HG03571 (cell line): Measurements from ENCODE around the gene ANTXR1.
"Not testable (repeated sequence)": the region's sequence is repeated elsewhere in the genome, so short reads cannot be mapped to it uniquely, and the experiment has no call there.

Experiments used
- ATAC-seq: cut with Tn5 transposase; IDR thresholded peaks from one replicate; pipeline ENCODE4 v1.9.1; 2021; ENCODE audit not compliant: unreplicated experiment

Gene ANTXR1

DNA sequence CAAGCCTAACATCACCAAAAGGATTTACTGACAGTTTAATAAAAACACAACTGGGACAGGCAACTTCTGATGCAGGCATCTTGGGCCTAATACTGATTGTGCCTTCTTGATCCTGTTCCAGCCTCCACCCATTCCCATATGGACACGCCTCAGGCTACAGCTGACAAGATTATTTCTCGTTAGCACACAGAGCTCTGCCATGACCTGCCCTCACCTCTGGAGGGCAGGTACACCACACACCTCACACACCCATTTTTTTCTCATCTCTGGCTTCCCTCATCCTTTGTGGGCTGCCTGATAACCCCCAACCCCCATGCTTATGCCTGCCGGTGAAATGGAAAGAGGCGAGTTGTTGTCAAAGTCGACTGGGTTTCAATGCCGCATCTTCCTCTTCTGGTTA is 147.0 kb downstream of the ANTXR1 start:
- no peak for ATAC-seq

DNA sequence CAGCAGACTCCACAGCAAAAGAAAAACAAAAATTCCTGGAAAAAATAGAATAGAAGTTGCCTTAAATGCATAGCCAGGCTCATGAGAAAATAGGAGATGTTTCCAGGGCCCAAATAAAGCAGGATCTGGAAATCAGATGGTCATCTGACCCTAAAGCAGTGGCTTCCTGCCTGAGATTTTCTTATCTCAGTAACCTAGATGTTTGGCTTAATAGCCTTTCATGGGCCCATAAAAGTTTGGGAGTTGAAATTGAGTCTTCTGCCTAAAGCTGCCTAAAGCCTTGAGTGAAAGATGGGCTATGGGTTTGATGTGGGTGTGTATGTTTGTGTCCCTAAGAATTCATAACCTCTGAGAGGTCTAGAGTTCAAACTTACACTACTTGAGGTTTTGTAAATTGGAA is 149.1 kb downstream of the ANTXR1 start:
- ATAC-seq: no peak

- ATAC-seq: no peak
These were observed 150.1 kb downstream of the ANTXR1 start for GRCh38 chr2:69163109-69163508.

- ATAC-seq: no peak
These were observed 150.6 kb downstream of the ANTXR1 start for GRCh38 chr2:69163556-69163955.

- no peak for ATAC-seq
These were observed 151.2 kb downstream of the ANTXR1 start for GRCh38 chr2:69164061-69164778.

DNA sequence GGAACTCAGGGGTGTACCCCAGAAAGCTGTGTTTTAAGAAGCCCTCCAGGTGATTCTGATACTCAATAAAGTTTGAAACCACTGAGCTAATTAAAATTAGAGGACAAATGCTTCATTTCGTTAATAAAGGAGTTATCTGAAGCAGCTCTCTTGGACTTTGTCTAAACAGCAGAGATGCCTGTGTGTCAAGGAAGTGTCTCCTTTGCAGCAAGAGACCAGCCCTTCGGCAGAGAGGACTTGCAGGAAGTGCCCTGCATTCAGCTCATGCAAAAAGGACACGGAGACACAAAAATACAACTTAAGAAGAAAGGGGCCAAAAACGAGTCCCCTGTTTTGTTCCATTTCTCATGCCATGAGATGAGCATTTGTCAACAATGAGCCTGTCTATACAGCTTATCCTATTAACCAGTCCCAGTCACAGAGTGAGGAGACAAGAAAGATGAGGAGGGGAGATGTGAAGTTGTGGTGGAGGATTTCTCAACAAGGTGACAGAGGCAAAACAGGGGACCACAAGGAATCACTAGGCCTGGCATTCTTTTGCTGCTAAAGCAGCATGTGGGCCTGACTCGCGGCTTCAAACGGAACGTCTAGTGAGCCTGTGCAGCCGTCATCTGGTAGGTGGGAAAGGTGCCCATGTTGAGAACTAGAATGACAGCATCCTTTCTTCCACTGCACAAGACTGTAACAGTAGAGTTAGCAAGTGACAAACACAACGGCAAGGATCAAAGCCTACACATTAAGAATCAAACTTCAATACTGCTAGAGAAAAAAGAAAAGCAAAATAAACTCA is 152.3 kb downstream of the ANTXR1 start:
- ATAC-seq: no peak

DNA sequence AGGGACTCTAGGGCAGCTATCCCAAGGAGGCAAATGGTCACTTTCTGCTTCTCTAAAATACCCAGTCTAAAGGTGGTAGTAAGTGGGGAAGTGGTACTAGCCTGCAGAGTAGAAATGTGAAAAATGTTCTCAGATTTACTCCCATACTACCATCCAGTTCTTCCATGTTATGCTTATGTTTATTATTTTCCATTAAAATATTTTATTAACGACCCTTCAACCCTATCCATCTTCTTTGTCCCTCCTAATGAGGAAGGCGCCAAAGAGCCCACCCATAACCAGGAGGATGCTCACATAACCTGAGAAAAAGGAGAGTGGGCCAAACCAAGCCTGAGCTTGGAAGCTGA is 153.5 kb downstream of the ANTXR1 start:
- no peak for ATAC-seq

DNA sequence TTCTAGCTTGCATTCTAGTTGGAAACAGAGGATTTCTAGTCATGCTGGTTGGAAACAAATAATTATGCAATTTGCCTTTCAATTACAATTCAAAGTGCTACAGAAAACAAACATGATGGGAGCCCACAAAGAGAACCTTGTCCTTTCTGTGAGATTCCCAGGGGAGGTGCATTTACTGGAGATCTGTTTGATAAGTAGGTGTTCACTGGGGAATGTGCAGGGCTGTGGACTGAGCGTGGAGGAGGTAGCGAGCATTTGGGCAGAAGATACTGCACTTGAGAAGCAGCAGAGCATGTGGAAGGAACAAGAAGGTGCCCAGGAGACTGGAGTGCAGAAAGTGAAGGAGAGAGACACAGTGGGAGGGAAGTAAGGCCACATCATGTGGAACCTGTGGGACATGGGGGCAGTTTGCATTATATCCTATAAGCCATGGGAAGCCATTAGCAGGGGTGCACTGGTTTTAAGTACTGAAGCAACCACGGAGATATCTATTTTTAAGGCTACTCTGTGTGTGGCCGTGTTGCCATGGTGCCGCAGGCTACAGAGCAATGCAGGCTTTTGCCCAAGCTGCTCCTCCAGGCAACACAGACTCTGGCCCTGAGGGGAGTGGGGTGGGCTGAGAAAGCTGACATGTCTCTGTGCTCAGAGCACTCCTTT is 154.0 kb downstream of the ANTXR1 start:
- ATAC-seq: no peak

DNA sequence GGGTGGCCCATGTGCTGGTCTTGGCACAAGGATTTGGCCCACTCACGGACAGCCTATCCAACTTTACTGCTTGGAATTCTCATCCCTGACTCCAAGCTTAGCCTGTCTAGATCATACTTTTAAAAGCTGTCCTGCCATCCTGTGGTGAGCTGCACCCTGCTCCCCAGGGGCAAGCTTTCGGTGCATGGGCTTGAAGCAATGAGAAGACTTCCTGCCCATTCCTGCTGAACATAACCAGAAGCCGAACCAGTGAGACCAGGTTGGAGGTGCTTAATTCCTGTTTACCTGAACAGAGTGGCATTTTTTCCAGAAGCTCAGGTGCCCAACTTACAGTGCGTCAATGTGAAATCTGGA is 154.5 kb downstream of the ANTXR1 start:
- ATAC-seq: no peak

DNA sequence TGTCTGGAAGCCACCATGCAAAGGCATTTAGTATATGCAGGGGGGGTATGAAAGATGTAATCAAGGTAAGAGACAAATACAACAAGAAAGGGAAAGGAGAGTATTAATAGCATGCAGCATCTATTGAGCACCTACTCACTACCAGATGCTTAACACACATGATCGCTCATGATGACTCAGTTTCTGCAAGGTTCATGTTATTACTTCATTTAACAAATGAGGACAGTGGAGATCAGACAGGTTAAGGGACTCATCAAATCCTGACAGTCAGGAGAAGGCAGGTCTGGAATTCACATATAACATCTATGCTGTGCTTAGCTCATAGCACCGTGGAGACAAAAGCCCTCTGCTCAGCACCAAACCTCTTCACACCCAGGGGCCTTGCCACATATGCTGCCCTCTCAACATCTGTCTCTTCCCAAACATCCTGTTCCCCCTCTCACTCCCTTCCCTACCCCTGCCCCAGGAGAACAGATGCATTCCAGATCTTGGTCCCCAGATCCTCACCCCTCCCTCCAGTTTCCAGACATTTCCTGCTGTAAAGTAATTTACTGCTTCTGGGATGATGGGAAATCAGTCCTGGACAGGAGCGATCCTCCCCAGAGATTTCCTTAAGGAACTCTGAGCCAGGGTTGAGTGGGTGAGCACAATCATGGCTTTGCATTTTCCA is 155.3 kb downstream of the ANTXR1 start:
- no peak for ATAC-seq

- no peak for ATAC-seq
These were observed 156.1 kb downstream of the ANTXR1 start for GRCh38 chr2:69168950-69169654.

- no peak for ATAC-seq
These were observed 156.8 kb downstream of the ANTXR1 start for GRCh38 chr2:69169655-69170389.

GRCh38 chr2:69170661-69171060 is 157.7 kb downstream of the ANTXR1 start:
- no peak for ATAC-seq

DNA sequence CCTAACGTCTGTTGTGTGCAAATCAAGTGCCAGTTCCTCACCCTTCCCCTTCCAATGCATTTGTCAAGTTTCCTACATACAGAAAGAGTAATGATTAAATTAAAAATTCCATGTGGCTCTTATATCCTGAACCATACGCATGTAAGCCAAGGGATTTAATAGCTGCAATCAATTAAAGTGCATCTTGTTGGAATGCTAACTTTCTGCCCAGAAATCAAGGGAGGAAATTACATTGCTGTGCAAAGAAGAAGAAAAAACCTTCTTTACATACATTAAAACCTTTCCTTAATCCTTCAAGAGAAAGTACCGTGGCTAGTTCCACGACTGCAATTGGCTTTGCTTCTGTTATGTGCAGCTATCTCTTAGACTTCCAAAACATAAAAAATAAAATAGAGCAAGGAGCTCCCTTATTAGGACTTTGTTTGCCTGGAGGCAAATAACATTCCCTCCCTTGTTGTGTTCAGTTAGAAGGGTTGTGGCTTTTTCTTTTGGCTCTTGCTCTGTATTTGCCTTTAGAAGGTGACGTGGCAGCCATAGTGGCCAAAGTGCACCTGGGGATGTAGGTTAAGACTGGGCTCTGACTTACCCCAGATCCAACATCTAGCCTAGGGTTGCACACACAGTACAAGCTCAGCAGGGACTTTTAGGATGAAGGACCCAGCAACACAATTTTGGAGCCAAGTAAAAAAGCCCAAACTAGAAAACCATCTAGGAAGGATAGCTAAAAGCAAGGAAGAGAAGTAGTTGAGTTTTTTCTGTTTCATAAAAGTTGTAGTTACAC is 158.3 kb downstream of the ANTXR1 start:
- ATAC-seq: no peak

DNA sequence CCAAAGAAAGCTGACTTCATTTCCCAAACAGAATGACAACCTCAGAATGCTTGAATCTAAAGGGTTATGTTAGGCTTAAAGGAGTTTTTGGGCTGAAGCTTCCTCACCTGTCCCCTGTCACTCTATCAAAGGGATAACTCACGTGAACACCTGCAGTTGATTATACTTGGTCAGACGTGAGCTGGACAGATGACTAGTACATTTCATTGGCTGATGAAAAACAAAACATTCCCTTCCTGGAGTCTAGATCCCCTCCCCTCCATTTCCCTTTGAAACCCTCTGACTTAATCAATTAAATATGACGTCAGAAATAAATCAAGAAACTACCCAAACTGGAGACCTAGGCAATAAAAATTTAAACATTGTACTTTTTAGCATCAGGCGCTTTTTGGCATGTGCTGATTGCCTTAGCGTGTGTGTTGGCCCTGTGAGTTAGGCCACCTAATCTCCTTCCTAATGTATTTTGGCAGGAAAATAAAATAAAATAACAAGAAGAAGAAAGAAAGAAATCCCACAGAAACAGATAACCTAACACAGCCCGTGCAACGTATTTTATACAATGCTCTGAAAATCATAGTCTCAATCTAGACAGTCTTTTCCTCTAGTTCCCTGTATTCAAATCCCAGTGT is 159.0 kb downstream of the ANTXR1 start:
- ATAC-seq: no peak

- ATAC-seq: no peak
These were observed 160.7 kb downstream of the ANTXR1 start for GRCh38 chr2:69173706-69174105.

DNA sequence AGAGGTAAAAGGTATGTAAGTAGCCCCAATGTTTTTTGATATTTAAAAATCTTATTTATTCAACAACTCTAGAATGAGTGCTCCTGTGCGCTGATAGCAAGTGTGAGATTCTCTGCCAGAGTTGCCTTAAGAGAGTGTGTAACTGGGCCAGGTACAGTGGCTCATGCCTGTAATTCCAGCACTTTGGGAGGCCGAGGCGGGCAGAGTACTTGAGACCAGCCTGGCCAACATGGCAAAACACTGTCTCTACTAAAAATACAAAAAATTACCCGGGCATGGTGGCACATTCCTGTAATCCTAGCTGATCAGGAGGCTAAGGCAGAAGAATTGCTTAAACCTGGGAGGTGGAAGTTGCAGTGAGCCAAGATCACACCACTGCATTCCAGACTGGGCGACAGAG is 161.2 kb downstream of the ANTXR1 start:
- ATAC-seq: not testable (repeated sequence)

GRCh38 chr2:69175790-69176715 is 163.1 kb downstream of the ANTXR1 start:
- ATAC-seq: no peak
